ENCODE measurements around the gene TMPRSS13.

TMPRSS13 gene

GRCh38 chr11:117914991-117915618, 14.1 kb downstream of the TMPRSS13 start:
- no peak for DNase-seq (ENCODE audit: extremely low read depth in 1 of 2, low read depth in 1 of 2)

GRCh38 chr11:117914398-117914761, 14.8 kb downstream of the TMPRSS13 start:
- DNase-seq (ENCODE audit: extremely low read depth in 1 of 2, low read depth in 1 of 2) = no peak

DNA sequence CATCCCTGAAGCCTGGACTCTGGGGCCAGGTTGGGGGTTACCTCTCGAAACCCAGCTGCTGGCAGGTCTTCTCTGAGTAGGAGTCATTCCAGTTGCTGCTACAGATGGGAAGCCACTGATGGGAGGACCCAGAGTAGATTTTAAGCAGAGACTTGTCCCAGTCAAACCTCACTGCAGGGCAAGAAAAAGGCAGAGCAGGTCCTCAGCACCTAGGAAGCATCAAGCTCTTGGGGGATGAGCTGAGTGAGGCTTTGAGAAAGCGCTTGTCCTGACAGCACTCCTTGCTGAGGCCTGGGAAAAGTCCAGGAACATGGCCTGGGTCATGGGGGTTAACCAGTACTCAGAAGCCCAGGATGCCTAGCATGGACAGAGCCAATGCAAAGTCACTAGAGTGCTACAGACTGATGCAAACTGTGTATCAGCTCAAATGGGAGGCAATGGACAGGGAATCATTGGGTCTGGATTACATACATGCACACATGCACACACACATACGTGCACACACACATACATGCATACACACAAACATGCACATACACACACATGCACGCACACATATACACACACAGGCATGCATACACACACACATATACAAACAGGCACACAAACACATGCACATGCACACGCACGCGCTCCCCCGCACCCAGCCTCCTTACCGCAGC, 15.3 kb downstream of the TMPRSS13 start:
- DNase-seq (ENCODE audit: extremely low read depth in 1 of 2, low read depth in 1 of 2) = no peak

DNA sequence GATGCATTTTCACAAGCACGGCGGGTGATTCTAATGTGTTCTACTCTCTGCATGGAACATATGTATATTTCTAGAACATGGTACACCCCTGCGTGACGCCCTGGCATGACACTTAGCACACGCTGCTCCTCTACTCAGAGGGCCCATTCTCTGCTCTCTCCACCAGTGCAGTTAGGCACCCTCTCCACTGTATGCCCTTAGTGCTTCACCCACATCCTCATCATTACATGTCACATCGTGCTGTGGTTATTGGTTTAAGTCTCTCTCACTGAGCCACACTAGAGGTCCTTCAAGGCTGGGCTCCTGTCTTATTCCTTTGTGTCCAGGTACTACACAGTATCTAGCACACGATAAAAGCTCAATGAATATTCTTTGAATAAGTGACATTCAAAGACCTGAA, 16.7 kb downstream of the TMPRSS13 start:
- no peak for DNase-seq (ENCODE audit: extremely low read depth in 1 of 2, low read depth in 1 of 2)

- DNase-seq (ENCODE audit: extremely low read depth in 1 of 2, low read depth in 1 of 2) = no peak
These were observed 17.5 kb downstream of the TMPRSS13 start for GRCh38 chr11:117911694-117912093.

- no peak for DNase-seq (ENCODE audit: extremely low read depth in 1 of 2, low read depth in 1 of 2)
These were observed 18.1 kb downstream of the TMPRSS13 start for GRCh38 chr11:117910941-117911655.

GRCh38 chr11:117910525-117910924, 18.7 kb downstream of the TMPRSS13 start:
- no peak for DNase-seq (ENCODE audit: extremely low read depth in 1 of 2, low read depth in 1 of 2)

DNA sequence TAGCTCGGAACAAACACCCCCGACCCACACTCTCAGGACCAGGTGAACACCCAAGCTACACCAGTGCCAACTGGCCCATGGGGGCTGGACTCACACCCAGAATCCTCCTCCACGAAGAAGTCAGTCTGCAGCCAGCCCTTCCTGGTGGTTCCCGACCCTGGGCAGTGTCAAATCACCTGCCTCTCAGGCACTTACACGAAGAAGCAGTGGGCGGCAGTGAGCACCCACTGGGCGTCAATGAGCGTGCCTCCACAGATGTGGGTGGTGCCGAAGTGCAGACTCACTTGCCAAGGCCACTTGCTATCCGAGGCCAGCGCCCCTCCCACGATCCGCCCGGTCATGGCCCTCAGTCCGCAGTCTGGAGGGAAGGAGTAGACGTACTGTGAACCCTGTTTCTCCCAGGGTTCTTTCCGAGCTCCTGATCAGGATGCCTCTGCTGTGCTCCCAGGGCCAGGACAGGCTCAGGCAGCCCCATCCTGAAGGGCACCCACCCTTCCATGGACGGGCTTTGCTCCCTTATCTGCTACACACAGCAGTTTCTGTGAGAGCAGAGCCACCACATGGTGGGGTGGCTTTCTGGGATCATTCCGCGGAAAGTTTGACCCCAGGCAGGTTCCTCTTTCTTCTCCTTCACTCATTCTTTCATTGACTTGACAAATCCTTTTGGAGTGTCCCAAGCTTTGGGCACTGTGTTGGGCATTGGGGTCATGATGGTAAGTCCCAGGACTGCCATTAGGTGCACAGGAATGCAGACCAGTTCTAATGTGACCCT, 19.4 kb downstream of the TMPRSS13 start:
- DNase-seq (ENCODE audit: extremely low read depth in 1 of 2, low read depth in 1 of 2) = no peak

- no peak for DNase-seq (ENCODE audit: extremely low read depth in 1 of 2, low read depth in 1 of 2)
These were observed 20.1 kb downstream of the TMPRSS13 start for GRCh38 chr11:117908959-117909610.

- DNase-seq (ENCODE audit: extremely low read depth in 1 of 2, low read depth in 1 of 2) = no peak
These were observed 20.9 kb downstream of the TMPRSS13 start for GRCh38 chr11:117908109-117908895.

DNA sequence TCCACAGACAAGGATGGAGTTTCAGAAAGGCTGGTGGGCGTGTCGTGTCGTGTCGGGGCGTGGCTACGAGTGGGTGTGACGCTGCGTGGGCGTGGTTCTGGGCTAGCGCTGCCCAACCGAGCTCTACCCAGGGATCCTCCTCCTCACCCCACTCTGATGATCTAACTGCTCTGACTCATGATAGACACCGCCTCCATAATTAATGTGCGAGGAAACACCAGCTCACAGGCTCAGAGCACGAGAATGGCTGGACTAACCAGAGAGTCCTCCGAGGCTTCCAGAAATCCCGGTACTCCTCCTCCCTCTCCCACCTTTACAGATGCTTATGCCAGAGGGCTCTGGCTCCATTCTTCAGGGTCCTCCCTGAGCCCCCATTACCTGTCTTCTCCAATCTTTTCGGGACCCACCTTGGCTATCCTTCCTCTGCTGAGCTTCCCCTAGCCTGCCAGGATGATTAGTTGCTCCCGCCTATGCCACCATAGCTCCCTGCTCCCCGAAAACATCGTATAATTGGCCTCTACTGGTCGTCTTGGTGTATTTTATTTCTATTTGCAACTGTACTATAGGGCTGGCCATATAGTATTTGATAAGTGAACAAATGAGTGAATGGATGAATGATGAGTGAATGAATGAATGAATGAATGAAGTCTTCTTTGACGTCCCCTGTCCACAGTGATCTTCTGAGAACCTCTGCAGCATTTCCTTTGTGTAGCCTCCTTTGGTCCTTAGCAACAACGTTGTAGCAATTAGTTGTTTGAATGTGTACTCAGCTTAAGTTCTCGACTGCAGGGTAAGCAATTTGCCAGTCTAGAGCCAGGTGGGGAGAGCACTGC, 21.7 kb downstream of the TMPRSS13 start:
- peak in 1 of 2 donors; percentile 73 for DNase-seq (ENCODE audit: extremely low read depth in 1 of 2, low read depth in 1 of 2)

DNA sequence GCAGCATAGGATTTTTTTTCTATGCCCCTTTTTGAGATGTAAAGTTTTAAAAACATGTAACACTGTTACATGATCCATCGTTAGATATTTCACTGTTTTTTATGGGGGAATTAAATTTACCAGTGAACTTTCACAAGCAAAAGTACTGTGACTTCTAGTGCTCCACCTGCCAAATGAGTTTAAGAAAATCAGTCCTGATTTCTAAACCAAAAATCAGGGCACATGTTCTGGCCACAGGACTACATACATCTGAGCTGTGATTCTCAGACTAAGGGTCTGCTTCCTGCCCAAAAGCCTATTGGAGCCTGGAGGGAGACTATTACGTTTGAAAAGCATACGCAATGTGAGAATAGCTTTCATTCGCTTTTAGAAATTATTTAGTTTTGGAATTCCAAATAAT, 22.5 kb downstream of the TMPRSS13 start:
- DNase-seq (ENCODE audit: extremely low read depth in 1 of 2, low read depth in 1 of 2) = no peak

DNA sequence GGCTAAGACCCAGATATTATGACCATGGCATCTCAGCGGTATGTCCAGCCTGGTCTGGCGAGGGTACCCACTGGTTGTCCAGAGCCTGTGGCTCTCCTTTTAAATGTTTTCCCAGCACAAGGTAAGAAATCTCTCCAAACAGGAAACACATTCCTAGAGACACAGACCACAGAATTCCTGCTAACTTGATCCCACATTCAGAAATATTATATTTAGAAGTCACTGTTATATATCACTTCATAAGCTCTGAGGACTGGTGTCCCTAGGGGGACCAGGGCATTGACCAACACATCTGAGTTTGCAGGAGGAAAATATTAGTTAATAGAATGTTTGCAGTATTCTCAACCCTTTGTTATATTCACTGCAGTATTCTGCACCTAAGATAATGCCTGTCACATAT, 23.1 kb downstream of the TMPRSS13 start:
- DNase-seq (ENCODE audit: extremely low read depth in 1 of 2, low read depth in 1 of 2) = no peak

DNA sequence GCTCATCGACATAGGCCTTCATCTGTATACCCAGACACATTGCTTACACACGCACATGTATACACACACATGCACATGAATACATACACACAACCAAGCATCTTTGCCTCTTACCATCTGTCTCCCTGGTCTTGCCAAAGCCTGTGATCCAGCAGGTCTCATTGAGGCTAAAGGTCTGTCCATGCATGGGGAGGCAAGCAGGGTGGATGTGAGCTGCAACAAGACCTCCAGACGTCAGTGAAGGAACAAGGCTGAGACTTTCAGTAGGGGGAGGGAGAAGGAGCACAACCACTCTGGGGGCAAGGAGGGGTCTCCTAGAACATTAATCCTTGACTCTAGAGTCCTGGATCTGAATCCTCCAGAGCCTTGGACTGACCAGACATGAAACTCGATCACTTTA, 23.7 kb downstream of the TMPRSS13 start:
- DNase-seq (ENCODE audit: extremely low read depth in 1 of 2, low read depth in 1 of 2) = no peak

GRCh38 chr11:117903505-117904382, 25.5 kb downstream of the TMPRSS13 start:
- DNase-seq (ENCODE audit: extremely low read depth in 1 of 2, low read depth in 1 of 2) = no peak

DNA sequence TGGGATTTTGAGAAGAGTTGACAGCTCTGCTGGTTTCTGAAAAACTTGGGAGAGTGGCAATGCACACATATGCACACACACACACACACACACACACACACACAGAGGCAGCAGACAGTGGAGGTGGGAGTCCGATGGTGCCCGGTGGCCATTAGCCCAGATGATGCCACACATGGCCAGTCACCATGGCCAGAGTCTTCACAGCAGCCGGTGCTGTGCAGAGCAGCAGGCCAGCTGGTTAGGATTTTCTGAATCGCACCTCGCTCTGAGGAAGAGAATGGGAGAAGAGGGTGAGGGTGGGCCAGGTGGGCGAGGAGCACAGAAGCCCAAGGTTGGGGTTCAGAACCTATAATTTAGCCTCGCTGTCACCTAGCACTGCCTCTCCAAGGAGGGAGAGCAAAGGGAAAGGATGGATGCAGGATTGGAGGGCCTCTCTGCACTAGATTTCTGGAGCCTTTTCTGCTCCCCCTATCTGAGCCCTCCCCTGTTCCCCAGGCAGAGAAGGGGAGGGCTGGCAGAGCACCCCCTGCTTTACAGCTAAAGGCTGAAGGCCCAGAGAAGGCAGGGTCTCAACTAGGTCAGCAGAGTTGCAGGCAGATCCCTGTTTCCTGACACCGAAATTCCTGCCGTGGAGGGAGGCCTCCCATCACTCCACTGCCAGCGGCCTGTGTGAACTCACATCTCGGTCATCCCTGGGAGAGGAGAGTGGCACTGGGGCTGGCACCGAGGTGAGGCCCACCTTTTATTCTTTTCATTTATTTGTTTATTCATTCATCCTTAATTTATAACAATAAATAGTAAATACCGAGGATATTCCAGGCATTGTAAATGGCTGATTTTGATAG, 27.0 kb downstream of the TMPRSS13 start:
- no peak for DNase-seq (ENCODE audit: extremely low read depth in 1 of 2, low read depth in 1 of 2)

DNA sequence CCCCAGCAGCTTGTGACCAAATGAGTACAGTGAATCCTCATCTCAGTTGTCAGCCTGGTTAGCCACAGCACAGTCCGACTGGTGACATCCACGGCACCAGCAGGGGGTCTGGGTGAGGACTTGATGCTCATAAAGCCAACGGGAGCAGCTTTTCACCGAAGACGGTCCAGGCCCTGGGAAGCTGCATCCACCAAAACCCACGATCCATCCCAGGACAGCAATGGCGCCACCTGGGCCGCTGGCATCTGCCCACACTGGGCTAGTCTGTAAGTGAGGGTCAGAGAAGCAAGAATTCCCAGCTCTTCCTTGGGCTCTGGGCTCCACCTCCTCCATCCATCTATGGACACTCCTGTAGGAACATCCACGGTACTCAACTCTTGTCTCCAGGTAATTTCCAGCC, 27.6 kb downstream of the TMPRSS13 start:
- no peak for DNase-seq (ENCODE audit: extremely low read depth in 1 of 2, low read depth in 1 of 2)

All from stimulated activated CD8-positive, alpha-beta memory T cell treated with anti-CD3 and anti-CD28 coated beads, Interleukin-7, amount 100 ng/mL, for 48 hours (primary cell).